Limb (tissue), 2 donors: ENCODE data around the gene SNX18.
A peak's percentile ranks its signal among the peaks of the same experiment; 100 is the strongest.

Experiments
- DNase-seq, 2 donors: peaks; one replicate each; pipeline ENCODE4 v3.0.0-alpha.2; 2016; ENCODE audit errors: extremely low spot score in 2 of 2

SNX18 gene

DNA sequence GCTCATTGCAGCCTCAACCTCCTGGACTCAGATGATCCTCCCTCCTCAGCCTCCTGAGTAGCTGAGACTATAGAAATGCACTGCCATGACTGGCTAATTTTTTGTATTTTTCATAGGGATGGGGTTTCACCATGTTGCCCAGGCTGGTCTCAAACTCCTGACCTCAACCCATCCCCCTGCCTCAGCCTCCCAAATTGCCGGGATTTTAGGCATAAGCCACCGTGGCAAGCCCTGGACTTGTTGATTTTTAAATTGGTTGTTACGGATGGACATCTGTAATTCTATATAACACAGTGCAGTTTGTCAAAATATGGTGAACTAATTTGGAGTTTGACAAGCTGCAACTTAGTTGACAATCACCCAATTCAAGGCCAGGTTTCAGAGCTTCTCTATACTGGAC is 22.7 kb downstream of the SNX18 start:
- DNase-seq: no peak

- no peak for DNase-seq
Measured at GRCh38 chr5:54541823-54542783, 24.5 kb downstream of the SNX18 start.

DNA sequence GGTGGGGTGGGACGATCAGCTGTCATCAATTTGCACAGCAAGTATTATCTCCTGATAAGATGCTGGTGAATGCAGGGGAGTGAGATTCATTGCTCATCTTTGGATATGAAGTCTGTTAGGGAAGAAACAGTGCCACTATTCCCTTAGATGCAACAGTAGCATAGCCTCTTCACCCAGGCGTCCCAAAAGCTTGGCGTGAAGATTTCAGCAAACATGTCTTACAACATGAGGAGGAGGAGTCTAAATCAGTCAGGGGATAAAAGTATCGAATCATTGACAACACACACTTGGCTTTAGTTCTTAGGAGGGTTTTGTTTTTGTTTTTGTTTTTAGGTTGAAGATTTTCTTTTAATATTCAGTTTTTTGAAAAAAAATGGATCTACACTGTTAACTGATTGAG is 26.5 kb downstream of the SNX18 start:
- no peak for DNase-seq

- no peak for DNase-seq
Measured at GRCh38 chr5:54545796-54546195, 28.2 kb downstream of the SNX18 start.

- no peak for DNase-seq
Measured at GRCh38 chr5:54547711-54548250, 30.2 kb downstream of the SNX18 start.

DNA sequence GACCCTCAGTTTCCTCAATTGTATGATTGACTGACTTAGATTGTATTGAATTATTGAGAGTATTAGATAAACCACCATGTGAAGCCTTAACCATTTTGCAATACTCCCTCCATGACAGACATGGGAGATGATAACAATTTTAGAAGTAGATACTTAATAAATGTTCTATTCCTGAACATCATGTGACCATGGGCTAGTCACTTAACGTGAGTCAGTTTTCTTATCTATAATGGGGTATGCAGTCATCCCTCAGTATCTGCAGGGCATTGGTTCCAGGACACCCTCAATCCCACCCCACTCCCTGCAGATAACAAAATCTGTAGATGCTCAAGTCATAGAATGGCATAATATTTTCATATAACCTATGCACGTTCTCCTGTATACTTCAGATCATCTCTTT is 31.0 kb downstream of the SNX18 start:
- DNase-seq: no peak

- DNase-seq: no peak
Measured at GRCh38 chr5:54551292-54551691, 33.7 kb downstream of the SNX18 start.

GRCh38 chr5:54551926-54552325 is 34.4 kb downstream of the SNX18 start:
- DNase-seq: no peak

DNA sequence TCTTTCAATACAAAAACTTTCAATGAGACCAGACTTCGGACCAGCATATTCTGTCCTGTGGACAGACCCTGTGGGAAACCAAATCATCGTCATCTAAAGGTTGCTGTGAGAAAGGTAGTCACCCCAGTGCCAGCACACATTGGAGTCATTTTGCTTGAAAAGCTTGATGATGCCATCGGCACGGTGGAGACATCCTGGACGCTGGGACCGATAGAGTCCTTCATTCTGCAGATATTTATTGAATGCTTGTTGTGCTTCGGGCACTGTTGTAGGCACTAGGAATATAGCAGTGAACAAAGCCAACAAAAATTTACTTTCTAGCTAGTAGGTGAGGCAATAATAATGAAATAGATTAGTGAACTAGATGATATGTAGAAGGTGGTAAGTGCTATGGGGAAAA is 34.9 kb downstream of the SNX18 start:
- DNase-seq: no peak

- DNase-seq: no peak
Measured at GRCh38 chr5:54553659-54554207, 36.2 kb downstream of the SNX18 start.

DNA sequence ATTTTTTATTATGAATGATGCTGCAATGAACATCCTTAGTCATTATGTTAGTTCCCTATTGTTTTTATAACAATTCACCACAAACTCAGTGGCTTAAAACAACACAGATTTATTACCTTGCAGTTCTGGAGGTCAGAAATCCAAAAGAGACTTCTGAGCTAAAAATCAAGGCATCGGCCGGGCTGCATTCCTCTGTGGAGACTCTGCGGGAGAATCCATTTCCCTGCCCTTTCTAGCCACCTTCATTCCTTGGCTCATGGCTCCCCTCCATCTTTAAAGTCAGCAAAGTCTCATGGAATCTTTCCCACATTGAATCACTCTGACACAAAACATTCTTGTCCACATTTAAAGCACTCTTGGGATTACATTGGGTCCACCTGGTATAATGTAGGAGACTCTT is 38.6 kb downstream of the SNX18 start:
- no peak for DNase-seq

- DNase-seq: no peak
Measured at GRCh38 chr5:54558362-54558761, 40.8 kb downstream of the SNX18 start.

GRCh38 chr5:54561651-54562050 is 44.1 kb downstream of the SNX18 start:
- no peak for DNase-seq

DNA sequence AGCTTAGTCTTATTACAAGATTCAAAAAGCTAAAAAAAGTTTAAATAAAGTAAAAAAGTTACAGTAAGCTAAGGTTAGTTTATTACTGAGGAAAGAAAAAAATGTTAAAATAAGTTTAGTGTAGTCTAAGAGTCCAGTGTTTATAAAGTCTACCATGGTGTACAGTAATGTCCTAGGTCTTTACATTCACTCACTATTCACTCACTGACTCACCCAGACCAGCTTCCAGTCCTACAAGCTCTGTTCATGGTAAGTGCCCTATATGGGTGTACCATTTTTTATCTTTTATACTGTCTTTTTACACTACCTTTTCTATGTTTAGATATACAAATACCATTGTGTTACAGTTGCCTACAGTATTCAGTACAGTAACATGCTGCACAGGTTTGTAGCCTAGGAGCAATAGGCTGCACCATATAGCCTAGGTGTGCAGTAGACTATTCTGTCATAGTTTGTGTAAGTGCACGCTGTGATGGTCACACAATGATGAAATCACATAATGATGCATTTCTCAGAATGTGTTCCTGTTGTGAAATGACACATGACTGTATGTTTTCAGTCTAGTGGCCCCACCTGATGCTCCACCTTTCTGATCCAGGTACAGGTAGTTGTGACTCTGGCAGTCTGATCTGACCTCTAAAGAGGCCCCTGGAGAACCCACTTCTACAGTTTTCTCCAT is 45.7 kb downstream of the SNX18 start:
- no peak for DNase-seq

DNA sequence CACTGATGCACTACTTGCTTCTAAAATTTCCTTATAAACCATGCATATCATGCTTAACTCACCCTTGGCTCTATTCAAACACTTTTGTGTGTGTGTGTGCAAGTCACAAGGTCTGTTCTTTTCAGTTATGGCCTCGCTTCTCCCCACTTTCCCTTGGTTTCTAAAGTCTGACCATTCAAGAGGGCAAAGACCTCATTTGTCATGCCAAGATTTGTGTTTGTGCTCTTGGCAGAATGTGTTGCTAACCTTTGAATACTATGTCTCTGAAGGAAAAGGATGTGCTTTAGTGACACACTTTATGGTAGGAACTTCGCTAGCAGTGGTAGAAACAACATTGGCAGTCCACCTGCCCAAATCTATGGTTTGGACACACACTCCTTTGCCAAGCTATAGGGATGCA is 50.4 kb downstream of the SNX18 start:
- DNase-seq: no peak

GRCh38 chr5:54570916-54571315 is 53.4 kb downstream of the SNX18 start:
- peak in 1 of 2 donors; percentile 27 for DNase-seq

DNA sequence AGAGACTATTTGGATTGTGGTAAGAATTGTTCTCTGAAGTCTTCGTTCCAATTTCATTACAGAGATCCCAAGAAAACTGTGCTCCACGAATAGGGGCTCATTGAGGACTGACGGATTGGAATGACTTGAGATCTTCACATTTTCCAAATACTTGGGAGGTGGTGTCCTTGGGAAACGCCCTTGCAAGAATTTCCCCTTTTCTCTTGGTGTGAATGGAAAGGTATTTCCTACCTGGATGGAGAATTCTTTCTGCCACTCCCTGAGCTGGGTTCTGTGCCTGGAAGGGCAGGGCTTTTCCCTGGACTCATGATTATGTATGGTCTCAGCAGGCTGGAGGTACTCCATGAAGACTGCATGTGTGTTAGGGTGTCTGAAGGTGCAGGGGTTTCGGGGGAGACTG is 53.9 kb downstream of the SNX18 start:
- DNase-seq: no peak

- DNase-seq: no peak
Measured at GRCh38 chr5:54573812-54574489, 56.4 kb downstream of the SNX18 start.

GRCh38 chr5:54577528-54577927 is 60.0 kb downstream of the SNX18 start:
- DNase-seq: no peak

DNA sequence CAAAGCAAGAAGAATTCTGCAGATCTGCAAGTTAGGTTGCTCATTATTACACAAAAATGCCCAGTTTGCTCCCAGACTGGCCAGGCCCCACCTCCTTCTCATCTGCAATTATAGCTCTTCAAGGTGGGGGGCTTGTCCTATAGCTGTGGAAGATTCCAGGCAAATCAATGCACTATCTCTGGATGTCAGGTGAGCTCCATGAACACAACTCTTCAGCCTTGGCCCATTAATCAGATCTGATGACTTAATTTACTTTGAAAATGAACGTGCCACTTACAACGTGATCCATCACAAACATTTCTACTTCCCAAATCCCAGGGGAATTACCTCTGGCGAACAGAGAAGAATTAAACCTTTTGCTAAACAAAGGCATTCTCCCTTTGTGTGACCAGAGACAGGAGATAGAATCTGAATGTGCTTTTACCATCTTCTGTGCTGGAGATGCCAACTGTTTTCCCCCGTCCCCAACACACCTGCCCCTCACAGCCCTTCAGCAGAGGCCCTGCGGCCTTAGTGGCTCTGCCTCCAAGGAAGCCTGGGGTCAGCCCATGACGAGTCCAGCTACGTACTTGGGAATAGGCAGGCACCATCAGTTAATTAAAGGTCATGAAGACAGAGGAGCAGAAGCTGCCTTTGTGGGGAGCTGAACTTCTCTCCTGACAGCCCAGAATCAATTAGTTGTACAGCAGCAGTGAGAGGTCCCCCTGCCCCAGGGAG is 60.5 kb downstream of the SNX18 start:
- no peak for DNase-seq
